ENCODE results near the gene SUGCT.

GRCh38 chr7:40156988-40157387, 22.2 kb downstream of the SUGCT start:
- TF ChIP-seq CTCF (conservative IDR thresholded peaks at IDR 0.05), result no peak
- TF ChIP-seq ZFX (IDR thresholded peaks at IDR 0.05), result no peak

Data from C4-2B (cell line).